Astrocyte of the cerebellum (primary cell): ENCODE measurements around the gene DNTT.

ENCODE experiments used
- DNase-seq: peaks from one replicate; pipeline ENCODE4 v3.0.0-alpha.2; 2011; ENCODE audit warnings: low read depth
- H3K4me3 ChIP-seq: 2 replicates; pipeline ENCODE4 v1.5.1; 2011; ENCODE audit warnings: mild to moderate bottlenecking, low read depth, low read length, moderate library complexity
- in situ Hi-C: cut with HindIII; loops from 2 replicates; pipeline ENCODE4 v1.10.0; 2017; ENCODE audit warnings: low sequenced_read_pairs
- TF ChIP-seq, protein P1 (sequence below): IDR thresholded peaks from 2 replicates; pipeline ENCODE4 v1.5.1; 2012; ENCODE audit warnings: low read length, low read depth, moderate library complexity, mild to moderate bottlenecking; ENCODE audit errors: missing control alignments

Gene DNTT

DNA sequence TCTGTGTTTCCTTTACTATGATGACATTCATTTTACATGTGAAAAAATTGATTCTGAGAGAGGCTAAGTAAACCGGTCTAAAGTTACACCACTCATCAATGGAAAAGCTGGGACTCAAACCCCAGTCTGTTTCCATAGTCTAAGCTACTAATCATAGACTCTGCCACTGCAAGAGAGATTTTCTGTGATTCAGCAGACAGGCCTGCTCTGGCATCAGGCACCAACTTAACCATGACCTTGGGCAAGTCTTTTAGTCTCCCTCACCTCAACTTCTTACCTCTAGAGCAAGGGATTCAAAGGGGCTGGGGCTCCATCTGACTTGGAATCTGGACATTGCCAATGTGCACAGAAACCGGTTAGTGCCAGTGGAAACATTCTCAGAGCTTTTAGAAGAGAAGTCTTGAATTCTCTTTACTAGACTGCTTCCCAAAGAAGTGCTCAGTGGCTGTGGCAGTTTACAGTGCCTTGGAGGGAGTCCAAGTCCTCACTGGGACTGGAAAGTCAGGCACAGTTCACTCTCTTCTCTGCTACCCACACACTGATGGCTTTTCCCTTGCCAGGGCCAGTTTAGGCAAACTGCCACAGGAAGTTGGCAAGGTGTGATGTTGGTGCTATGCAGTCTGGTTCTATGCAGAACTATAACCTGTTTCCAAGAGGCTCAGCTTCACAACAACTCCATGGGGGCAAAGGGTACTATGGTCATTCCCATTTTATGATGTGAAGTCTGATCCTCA lies 28.4 kb upstream of the DNTT start:
- no peak overlapping the region for H3K4me3 ChIP-seq
- DNase-seq: no peak
- in situ Hi-C loops: no loop called here
- TF ChIP-seq, protein P1, sequence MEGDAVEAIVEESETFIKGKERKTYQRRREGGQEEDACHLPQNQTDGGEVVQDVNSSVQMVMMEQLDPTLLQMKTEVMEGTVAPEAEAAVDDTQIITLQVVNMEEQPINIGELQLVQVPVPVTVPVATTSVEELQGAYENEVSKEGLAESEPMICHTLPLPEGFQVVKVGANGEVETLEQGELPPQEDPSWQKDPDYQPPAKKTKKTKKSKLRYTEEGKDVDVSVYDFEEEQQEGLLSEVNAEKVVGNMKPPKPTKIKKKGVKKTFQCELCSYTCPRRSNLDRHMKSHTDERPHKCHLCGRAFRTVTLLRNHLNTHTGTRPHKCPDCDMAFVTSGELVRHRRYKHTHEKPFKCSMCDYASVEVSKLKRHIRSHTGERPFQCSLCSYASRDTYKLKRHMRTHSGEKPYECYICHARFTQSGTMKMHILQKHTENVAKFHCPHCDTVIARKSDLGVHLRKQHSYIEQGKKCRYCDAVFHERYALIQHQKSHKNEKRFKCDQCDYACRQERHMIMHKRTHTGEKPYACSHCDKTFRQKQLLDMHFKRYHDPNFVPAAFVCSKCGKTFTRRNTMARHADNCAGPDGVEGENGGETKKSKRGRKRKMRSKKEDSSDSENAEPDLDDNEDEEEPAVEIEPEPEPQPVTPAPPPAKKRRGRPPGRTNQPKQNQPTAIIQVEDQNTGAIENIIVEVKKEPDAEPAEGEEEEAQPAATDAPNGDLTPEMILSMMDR: no peak

DNA sequence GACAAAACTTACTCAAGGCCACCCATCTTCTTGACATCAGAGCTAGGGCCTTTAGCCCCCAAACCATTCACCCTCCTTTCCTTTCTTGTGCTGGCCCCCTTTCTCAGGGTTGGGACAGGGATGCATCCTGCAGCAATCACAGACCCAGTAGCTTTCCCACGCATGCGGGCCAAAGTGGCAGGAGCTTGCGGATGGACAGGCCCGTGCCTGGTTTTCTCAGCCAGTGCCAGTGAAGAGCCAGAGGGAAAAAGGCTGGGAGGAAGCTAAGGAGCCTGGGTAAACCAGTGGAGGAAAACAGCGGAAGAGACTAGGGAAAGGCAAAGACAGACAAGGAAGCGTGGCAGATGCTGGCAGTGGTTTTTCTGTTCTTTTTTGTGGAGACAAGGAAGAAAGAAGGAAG lies 27.8 kb upstream of the DNTT start:
- no peak overlapping the region for H3K4me3 ChIP-seq
- TF ChIP-seq, protein P1: no peak
- no peak for DNase-seq
- in situ Hi-C loops: no loop called here

DNA sequence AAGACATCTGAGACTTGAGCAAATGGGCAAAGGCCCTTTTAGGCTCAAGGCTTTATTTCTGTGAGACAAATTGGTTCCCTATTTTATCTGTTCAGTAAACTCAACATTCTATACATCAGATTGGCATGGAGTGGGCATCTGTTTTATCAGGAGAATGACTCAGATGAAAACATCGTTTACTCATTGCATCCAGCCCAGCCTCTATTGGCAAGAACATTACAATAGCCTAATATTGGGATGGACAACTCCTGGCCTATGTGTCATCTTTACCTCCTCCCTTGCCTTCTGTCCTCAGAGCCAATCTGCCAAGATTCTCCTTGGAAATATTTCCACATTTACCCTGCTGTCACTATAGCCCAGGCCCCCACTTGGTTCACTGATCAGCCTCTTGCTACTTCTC lies 27.4 kb upstream of the DNTT start:
- TF ChIP-seq, protein P1: no peak
- no peak overlapping the region for H3K4me3 ChIP-seq
- in situ Hi-C loops: no loop called here
- DNase-seq: no peak

DNA sequence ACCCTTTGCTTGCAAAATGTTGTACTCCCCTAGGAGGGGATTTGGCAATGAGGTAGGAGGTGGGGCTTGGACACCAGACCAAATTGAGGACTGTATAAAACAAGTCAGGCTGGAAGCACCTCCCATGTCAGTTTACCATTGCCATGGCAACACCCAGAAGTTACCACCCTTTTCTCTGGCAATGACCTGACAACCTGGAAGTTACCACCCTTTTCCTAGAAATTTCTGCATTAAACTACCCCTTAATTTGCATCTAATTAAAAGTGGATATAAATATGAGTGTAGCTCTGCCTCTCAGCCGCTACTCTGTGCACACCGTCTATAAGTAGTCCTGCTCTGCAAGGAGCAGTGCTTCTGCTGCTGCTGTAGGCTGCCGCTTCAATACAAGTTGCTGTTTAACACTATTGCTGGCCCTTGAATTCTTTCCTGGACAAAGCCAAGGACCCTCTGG lies 25.0 kb upstream of the DNTT start:
- in situ Hi-C loops: no loop called here
- TF ChIP-seq, protein P1: no peak
- no peak for DNase-seq
- H3K4me3 ChIP-seq: no peak overlapping the region

DNA sequence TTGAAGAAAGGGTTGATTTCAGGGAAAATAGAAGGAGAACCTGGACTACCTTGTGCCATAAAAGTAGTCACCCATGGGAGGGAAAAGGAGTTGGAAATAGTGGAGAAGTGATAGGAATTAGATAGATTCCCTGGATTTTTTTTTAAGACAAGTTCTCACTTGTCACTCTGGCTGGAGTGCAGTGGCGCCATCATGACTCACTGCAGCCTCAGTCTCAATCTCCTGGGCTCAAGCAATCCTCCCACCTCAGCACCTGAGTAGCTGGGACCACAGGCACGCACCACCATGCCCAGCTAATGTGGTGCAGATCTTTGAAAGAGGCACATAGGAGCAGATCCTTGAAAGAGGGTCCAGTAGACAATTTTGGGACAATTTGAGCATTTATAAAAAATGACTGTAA lies 23.4 kb upstream of the DNTT start:
- in situ Hi-C loops: no loop called here
- no peak for DNase-seq
- no peak overlapping the region for H3K4me3 ChIP-seq
- TF ChIP-seq, protein P1: no peak

DNA sequence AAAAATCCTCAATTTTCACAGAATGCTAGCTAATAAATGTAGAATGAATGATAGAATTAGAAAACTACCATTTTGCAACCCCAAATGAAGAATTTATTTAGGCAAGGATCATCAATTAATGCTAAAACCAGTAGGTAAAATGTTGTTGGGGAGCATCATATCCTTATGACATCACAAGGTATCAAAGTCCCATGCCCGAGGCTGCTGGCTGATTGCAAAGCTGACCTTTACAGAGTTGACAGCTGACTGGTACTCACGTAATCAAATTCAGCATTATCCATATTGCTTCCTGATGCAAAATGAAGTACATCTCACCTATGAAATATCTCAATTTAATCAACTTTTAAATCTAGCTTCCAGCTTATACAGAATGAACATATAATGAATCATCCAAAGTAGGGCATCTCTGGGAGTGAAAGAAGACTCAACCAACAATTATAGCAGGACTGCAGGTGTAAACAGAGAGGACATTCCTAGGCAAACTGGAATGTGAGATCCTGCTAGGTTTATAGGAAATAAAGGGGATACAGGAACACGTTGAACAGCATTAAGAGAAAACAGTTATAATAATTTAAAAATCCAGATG lies 22.7 kb upstream of the DNTT start:
- TF ChIP-seq, protein P1: no peak

More for the DNA sequence above, 22.7 kb upstream of the DNTT start:
- DNase-seq: no peak
- in situ Hi-C loops: no loop called here
- H3K4me3 ChIP-seq: no peak overlapping the region
